Measurements from ENCODE around the gene CAPN11.

CAPN11 gene

GRCh38 chr6:44217332-44218143, 58.9 kb downstream of the CAPN11 start:
- H3K27ac ChIP-seq (ENCODE audit: extremely low read depth, low read depth, low read length), result no peak overlapping the region
- no peak for TF ChIP-seq ZEB2 (tag by site-specific recombination; IDR thresholded peaks at IDR 0.05)
- TF ChIP-seq, protein P1, sequence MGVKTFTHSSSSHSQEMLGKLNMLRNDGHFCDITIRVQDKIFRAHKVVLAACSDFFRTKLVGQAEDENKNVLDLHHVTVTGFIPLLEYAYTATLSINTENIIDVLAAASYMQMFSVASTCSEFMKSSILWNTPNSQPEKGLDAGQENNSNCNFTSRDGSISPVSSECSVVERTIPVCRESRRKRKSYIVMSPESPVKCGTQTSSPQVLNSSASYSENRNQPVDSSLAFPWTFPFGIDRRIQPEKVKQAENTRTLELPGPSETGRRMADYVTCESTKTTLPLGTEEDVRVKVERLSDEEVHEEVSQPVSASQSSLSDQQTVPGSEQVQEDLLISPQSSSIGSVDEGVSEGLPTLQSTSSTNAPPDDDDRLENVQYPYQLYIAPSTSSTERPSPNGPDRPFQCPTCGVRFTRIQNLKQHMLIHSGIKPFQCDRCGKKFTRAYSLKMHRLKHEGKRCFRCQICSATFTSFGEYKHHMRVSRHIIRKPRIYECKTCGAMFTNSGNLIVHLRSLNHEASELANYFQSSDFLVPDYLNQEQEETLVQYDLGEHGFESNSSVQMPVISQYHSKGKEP (tag by site-specific recombination; IDR thresholded peaks at IDR 0.05), result peak; percentile 22; the same call in 1 of the 2 replicates
- TF ChIP-seq, protein P2, sequence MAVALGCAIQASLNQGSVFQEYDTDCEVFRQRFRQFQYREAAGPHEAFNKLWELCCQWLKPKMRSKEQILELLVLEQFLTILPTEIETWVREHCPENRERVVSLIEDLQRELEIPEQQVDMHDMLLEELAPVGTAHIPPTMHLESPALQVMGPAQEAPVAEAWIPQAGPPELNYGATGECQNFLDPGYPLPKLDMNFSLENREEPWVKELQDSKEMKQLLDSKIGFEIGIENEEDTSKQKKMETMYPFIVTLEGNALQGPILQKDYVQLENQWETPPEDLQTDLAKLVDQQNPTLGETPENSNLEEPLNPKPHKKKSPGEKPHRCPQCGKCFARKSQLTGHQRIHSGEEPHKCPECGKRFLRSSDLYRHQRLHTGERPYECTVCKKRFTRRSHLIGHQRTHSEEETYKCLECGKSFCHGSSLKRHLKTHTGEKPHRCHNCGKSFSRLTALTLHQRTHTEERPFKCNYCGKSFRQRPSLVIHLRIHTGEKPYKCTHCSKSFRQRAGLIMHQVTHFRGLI (tag by site-specific recombination; IDR thresholded peaks at IDR 0.05), result peak; percentile 57; the same call in 1 of the 2 replicates
- H3K4me1 ChIP-seq (ENCODE audit: control insufficient read depth, insufficient read depth, low read length), result peaks cover 9% of the 10 kb centered on the region
- POLR2A ChIA-PET, result no interaction called here
- CTCF ChIA-PET, result interaction anchor here (0.6 to 11.1 kb wide), 3 partner anchors 14 to 20 kb away, joined by 5 to 148 read pairs (median 7); no protein-coding TSS in a partner anchor
- H3K36me3 ChIP-seq (ENCODE audit: control insufficient read depth in 2 of 2, insufficient read depth in 1 of 2, low read length in 2 of 2), result no peaks in the 10 kb centered on the region
- no peak overlapping the region for H3K4me3 ChIP-seq (ENCODE audit: low read depth, low read length)
- H3K9me3 ChIP-seq (ENCODE audit: control insufficient read depth, insufficient read depth, low read depth, low read length), result no peaks in the 10 kb centered on the region

DNA sequence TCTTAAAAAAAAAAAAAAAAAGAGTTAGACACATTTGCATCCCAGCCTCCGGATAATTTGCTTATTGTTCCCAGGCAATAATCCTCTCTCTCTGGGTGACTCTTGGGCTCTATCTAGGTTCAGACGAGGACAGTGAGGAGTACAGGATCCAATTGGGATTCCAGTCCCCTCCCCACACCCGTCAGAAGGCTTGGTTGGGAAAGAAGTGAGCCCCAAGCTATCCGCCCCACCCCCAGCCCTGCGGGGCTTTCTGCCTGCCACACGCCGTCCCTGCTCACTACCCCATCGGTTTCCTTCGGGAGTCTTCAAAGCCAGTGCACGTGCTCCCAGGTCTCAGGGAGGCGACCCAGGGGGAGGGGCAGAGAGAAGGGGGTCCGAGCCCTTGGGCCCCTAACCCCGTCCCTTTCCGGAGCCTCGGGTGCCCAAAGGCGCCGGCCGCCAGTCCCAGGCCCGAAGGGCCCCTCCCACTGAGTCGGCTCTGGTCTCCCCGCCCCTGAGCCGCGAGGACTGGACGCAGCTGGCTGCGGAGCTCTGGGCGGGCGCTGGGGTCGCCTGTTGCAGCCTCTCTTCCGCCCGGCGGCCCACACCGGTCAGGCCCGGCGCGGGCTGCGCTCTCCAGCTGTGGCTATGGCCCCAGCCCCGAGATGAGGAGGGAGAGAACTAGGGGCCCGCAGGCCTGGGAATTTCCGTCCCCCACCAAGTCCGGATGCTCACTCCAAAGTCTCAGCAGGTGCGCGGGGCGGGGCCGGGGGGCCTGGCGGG, 60.6 kb downstream of the CAPN11 start:
- CTCF ChIA-PET, result interaction anchor here (0.7 to 11.1 kb wide), 5 partner anchors 9 to 47 kb away, joined by 3 to 148 read pairs (median 4); no protein-coding TSS in a partner anchor
- Histone ChIP-seq H3K4me3 (ENCODE audit: low read depth, low read length) (peak overlapping the region; percentile 48), H3K27ac (ENCODE audit: extremely low read depth, low read depth, low read length) (peak overlapping the region; percentile 39; the same call in 1 of the 2 replicates), H3K4me1 (ENCODE audit: control insufficient read depth, insufficient read depth, low read length) (peaks cover 14% of the 10 kb centered on the region), H3K36me3 (ENCODE audit: control insufficient read depth in 2 of 2, insufficient read depth in 1 of 2, low read length in 2 of 2) (no peaks in the 10 kb centered on the region), H3K9me3 (ENCODE audit: control insufficient read depth, insufficient read depth, low read depth, low read length) (no peaks in the 10 kb centered on the region)
- POLR2A ChIA-PET, result interaction anchor here (0.6 to 1.4 kb wide), 7 partner anchors 18 to 1103 kb away, joined by 3 to 9 read pairs (median 4); partner anchors contain the start of genes HSP90AB1 and SLC35B2
- peak; percentile 81 for TF ChIP-seq ZBTB8A (tag by site-specific recombination; IDR thresholded peaks at IDR 0.05)
- no peak for TF ChIP-seq ZNF121 (tag by site-specific recombination; IDR thresholded peaks at IDR 0.05)
- no peak for TF ChIP-seq ZFHX2 (tag by site-specific recombination; conservative IDR thresholded peaks at IDR 0.05)
- TF ChIP-seq ZNF555 (tag by site-specific recombination; conservative IDR thresholded peaks at IDR 0.05), result no peak
- TF ChIP-seq ZNF423 (tag by site-specific recombination; IDR thresholded peaks at IDR 0.05), result no peak
- no peak for TF ChIP-seq ZNF76 (tag by site-specific recombination; IDR thresholded peaks at IDR 0.05; ENCODE audit: borderline replicate concordance, low read depth)
- TF ChIP-seq BCL11B (tag by site-specific recombination; IDR thresholded peaks at IDR 0.05; ENCODE audit: low read depth), result no peak
- no peak for TF ChIP-seq ZNF544 (tag by site-specific recombination; IDR thresholded peaks at IDR 0.05)
- peak; percentile 67 for TF ChIP-seq GLIS2 (tag by site-specific recombination; IDR thresholded peaks at IDR 0.05)
- TF ChIP-seq PRDM1 (tag by site-specific recombination; IDR thresholded peaks at IDR 0.05), result no peak
- no peak for TF ChIP-seq ZNF473 (tag by site-specific recombination; IDR thresholded peaks at IDR 0.05)
- TF ChIP-seq, protein P3, sequence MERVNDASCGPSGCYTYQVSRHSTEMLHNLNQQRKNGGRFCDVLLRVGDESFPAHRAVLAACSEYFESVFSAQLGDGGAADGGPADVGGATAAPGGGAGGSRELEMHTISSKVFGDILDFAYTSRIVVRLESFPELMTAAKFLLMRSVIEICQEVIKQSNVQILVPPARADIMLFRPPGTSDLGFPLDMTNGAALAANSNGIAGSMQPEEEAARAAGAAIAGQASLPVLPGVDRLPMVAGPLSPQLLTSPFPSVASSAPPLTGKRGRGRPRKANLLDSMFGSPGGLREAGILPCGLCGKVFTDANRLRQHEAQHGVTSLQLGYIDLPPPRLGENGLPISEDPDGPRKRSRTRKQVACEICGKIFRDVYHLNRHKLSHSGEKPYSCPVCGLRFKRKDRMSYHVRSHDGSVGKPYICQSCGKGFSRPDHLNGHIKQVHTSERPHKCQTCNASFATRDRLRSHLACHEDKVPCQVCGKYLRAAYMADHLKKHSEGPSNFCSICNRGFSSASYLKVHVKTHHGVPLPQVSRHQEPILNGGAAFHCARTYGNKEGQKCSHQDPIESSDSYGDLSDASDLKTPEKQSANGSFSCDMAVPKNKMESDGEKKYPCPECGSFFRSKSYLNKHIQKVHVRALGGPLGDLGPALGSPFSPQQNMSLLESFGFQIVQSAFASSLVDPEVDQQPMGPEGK (tag by site-specific recombination; IDR thresholded peaks at IDR 0.05), result peak; percentile 42
- no peak for TF ChIP-seq ZNF175 (tag by site-specific recombination; IDR thresholded peaks at IDR 0.05)
- TF ChIP-seq KLF9 (tag by site-specific recombination; IDR thresholded peaks at IDR 0.05; ENCODE audit: low read depth), result peak; percentile 33; the same call in 1 of the 2 replicates
- 0 out of 2 replicates have a peak, but pooled peaks have one; percentile 20 for TF ChIP-seq WT1 (tag by site-specific recombination; IDR thresholded peaks at IDR 0.05)
- no peak for TF ChIP-seq KLF1 (tag by site-specific recombination; IDR thresholded peaks at IDR 0.05)
- TF ChIP-seq, protein P2 (tag by site-specific recombination; IDR thresholded peaks at IDR 0.05), result peak; percentile 70
- TF ChIP-seq, protein P4, sequence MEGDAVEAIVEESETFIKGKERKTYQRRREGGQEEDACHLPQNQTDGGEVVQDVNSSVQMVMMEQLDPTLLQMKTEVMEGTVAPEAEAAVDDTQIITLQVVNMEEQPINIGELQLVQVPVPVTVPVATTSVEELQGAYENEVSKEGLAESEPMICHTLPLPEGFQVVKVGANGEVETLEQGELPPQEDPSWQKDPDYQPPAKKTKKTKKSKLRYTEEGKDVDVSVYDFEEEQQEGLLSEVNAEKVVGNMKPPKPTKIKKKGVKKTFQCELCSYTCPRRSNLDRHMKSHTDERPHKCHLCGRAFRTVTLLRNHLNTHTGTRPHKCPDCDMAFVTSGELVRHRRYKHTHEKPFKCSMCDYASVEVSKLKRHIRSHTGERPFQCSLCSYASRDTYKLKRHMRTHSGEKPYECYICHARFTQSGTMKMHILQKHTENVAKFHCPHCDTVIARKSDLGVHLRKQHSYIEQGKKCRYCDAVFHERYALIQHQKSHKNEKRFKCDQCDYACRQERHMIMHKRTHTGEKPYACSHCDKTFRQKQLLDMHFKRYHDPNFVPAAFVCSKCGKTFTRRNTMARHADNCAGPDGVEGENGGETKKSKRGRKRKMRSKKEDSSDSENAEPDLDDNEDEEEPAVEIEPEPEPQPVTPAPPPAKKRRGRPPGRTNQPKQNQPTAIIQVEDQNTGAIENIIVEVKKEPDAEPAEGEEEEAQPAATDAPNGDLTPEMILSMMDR (tag by site-specific recombination; IDR thresholded peaks at IDR 0.05), result no peak
- peak; percentile 71; the same call in 1 of the 2 replicates for TF ChIP-seq TCF7L2 (IDR thresholded peaks at IDR 0.05; ENCODE audit: borderline replicate concordance, low read depth, low read length)
- TF ChIP-seq ZBTB1 (tag by site-specific recombination; IDR thresholded peaks at IDR 0.05), result no peak
- no peak for TF ChIP-seq KLF10 (tag by site-specific recombination; IDR thresholded peaks at IDR 0.05)
- TF ChIP-seq ZNF239 (tag by site-specific recombination; IDR thresholded peaks at IDR 0.05), result no peak

All from HEK293 (cell line).